B cell (primary cell): ENCODE results near the gene GABRG3.

Experiments used
- EZH2 ChIP-seq: IDR thresholded peaks from 2 replicates; pipeline ENCODE4 v1.6.1; 2012; ENCODE audit warnings: borderline replicate concordance, low read depth, mild to moderate bottlenecking, moderate library complexity, low read length; ENCODE audit not compliant: insufficient read depth, poor library complexity, severe bottlenecking
- TF ChIP-seq, protein P1 (sequence below): fragments of 200-600 bp; IDR thresholded peaks from one replicate; pipeline ENCODE4 v1.8.0; 2022; ENCODE audit warnings: antibody characterized with exemption, mild to moderate bottlenecking

- TF ChIP-seq, protein P1, sequence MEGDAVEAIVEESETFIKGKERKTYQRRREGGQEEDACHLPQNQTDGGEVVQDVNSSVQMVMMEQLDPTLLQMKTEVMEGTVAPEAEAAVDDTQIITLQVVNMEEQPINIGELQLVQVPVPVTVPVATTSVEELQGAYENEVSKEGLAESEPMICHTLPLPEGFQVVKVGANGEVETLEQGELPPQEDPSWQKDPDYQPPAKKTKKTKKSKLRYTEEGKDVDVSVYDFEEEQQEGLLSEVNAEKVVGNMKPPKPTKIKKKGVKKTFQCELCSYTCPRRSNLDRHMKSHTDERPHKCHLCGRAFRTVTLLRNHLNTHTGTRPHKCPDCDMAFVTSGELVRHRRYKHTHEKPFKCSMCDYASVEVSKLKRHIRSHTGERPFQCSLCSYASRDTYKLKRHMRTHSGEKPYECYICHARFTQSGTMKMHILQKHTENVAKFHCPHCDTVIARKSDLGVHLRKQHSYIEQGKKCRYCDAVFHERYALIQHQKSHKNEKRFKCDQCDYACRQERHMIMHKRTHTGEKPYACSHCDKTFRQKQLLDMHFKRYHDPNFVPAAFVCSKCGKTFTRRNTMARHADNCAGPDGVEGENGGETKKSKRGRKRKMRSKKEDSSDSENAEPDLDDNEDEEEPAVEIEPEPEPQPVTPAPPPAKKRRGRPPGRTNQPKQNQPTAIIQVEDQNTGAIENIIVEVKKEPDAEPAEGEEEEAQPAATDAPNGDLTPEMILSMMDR: no peak
- TF ChIP-seq EZH2: no peak
These were observed 478.0 kb downstream of the GABRG3 start for GRCh38 chr15:27448986-27449385.
